ENCODE data around the gene IFITM5.
A peak's percentile ranks its signal among the peaks of the same experiment; 100 is the strongest.

Gene IFITM5

GRCh38 chr11:304915-305843, 5.9 kb upstream of the IFITM5 start:
- TF ChIP-seq CTCF (IDR thresholded peaks at IDR 0.05; ENCODE audit: low read depth, low read length), result peak; percentile 76
- no peak overlapping the region for H3K4me3 ChIP-seq (replicated peaks in 1 of 2; ENCODE audit: low read depth in 2 of 2, low read length in 2 of 2)
- peak; percentile 83 to 93 for DNase-seq (ENCODE audit: low read depth in 2 of 2)

- no peak for DNase-seq (ENCODE audit: low read depth in 2 of 2)
- no peak overlapping the region for H3K4me3 ChIP-seq (replicated peaks in 1 of 2; ENCODE audit: low read depth in 2 of 2, low read length in 2 of 2)
- no peak for TF ChIP-seq CTCF (IDR thresholded peaks at IDR 0.05; ENCODE audit: low read depth, low read length)
These were observed 4.8 kb upstream of the IFITM5 start for GRCh38 chr11:304061-304506.

GRCh38 chr11:303363-303762, 4.0 kb upstream of the IFITM5 start:
- no peak overlapping the region for H3K4me3 ChIP-seq (replicated peaks in 1 of 2; ENCODE audit: low read depth in 2 of 2, low read length in 2 of 2)
- TF ChIP-seq CTCF (IDR thresholded peaks at IDR 0.05; ENCODE audit: low read depth, low read length), result no peak
- no peak for DNase-seq (ENCODE audit: low read depth in 2 of 2)

GRCh38 chr11:299951-300735, 817 bp upstream of the IFITM5 start:
- DNase-seq (ENCODE audit: low read depth in 2 of 2), result peak in 1 of 2 donors; percentile 46
- TF ChIP-seq CTCF (IDR thresholded peaks at IDR 0.05; ENCODE audit: low read depth, low read length), result peak; percentile 1

GRCh38 chr11:298406-299065, 790 bp downstream of the IFITM5 start:
- no peak for DNase-seq (ENCODE audit: low read depth in 2 of 2)
- no peak overlapping the region for H3K4me3 ChIP-seq (replicated peaks in 1 of 2; ENCODE audit: low read depth in 2 of 2, low read length in 2 of 2)

More at GRCh38 chr11:299951-300735, 817 bp upstream of the IFITM5 start:
- no peak overlapping the region for H3K4me3 ChIP-seq (replicated peaks in 1 of 2; ENCODE audit: low read depth in 2 of 2, low read length in 2 of 2)

More at GRCh38 chr11:298406-299065, 790 bp downstream of the IFITM5 start:
- no peak for TF ChIP-seq CTCF (IDR thresholded peaks at IDR 0.05; ENCODE audit: low read depth, low read length)

Measured in cardiac fibroblast (primary cell).